Bronchial epithelial cell (primary cell): ENCODE results near the gene CHFR. TPM values are rescaled to one million over a fixed set of nuclear protein-coding genes. Genes with fewer than 3 reads are reported as not detected.
"Not testable (repeated sequence)": the region's sequence is repeated elsewhere in the genome, so short reads cannot be mapped to it uniquely, and the experiment has no call there.

Source experiments
- DNase-seq: peaks from one replicate; pipeline ENCODE4 v3.0.0-alpha.2; 2010; ENCODE audit warnings: low read depth
- FAIRE-seq: peaks from 2 replicates; lab custom pipeline; 2011; peaks lifted over from hg19 to GRCh38; lab: Jason Lieb, UNC
- H3K27me3 ChIP-seq: 2 replicates; pipeline ENCODE4 v1.5.1; 2011; ENCODE audit warnings: low read length; ENCODE audit not compliant: control insufficient read depth, insufficient read depth
- H3K36me3 ChIP-seq: 2 replicates; pipeline ENCODE4 v1.5.1; 2011; ENCODE audit warnings: low read length; ENCODE audit not compliant: control insufficient read depth, insufficient read depth
- H3K4me3 ChIP-seq: 2 replicates; pipeline ENCODE4 v1.5.1; 2011; ENCODE audit warnings: mild to moderate bottlenecking, low read depth, low read length, control low read depth
- total RNA-seq: library from RNA; depleted of rRNA; stranded (reverse); fragments of >200 nt; gene quantifications from 2 replicates; pipeline ENCODE4 v1.2.1, GENCODE V29; 2014
- TF ChIP-seq, protein P1 (sequence below): IDR thresholded peaks from 2 replicates; pipeline ENCODE4 v1.5.1; 2011; ENCODE audit warnings: mild to moderate bottlenecking, moderate library complexity, low read length, control low read depth, inconsistent platforms; ENCODE audit not compliant: insufficient read depth, severe bottlenecking

CHFR gene
- total RNA-seq, 1 donor from 2014 or later: 33.4 TPM

DNA sequence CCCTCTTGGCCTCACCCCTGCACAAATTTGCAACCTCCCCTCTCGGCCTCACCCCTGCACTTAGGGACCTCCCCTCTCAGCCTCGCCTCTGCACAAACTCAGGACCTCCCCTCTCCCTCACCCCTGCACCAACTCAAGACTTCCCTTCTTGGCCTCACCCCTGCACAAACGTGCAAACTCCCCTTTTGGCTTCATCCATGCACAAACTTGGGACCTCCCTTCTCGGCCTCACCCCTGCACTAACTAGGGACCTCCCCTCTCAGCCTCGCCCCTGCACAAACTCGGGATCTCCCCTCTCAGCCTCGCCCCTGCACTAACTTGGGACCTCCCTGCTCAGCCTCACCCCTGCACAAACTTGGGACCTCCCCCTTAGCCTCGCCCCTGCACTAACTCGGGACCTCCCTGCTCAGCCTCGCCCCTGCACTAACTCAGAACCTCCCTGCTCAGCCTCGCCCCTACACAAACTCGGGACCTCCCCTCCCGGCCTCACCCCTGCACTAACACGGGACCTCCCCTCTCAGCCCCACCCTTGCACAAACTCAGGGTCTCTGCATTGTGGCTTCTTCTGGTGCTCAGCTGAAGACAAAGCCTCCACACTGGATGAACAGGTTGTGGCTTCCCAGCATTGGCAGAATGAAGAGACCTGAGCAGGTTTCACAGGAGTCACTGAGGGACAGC lies 47.7 kb downstream of the CHFR start:
- DNase-seq (no peak), FAIRE-seq (no peak)
- Histone ChIP-seq H3K4me3 (no peak overlapping the region), H3K36me3 (peaks cover 19% of the 10 kb centered on the region), H3K27me3 (no peaks in the 10 kb centered on the region)
- TF ChIP-seq, protein P1, sequence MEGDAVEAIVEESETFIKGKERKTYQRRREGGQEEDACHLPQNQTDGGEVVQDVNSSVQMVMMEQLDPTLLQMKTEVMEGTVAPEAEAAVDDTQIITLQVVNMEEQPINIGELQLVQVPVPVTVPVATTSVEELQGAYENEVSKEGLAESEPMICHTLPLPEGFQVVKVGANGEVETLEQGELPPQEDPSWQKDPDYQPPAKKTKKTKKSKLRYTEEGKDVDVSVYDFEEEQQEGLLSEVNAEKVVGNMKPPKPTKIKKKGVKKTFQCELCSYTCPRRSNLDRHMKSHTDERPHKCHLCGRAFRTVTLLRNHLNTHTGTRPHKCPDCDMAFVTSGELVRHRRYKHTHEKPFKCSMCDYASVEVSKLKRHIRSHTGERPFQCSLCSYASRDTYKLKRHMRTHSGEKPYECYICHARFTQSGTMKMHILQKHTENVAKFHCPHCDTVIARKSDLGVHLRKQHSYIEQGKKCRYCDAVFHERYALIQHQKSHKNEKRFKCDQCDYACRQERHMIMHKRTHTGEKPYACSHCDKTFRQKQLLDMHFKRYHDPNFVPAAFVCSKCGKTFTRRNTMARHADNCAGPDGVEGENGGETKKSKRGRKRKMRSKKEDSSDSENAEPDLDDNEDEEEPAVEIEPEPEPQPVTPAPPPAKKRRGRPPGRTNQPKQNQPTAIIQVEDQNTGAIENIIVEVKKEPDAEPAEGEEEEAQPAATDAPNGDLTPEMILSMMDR: no peak

DNA sequence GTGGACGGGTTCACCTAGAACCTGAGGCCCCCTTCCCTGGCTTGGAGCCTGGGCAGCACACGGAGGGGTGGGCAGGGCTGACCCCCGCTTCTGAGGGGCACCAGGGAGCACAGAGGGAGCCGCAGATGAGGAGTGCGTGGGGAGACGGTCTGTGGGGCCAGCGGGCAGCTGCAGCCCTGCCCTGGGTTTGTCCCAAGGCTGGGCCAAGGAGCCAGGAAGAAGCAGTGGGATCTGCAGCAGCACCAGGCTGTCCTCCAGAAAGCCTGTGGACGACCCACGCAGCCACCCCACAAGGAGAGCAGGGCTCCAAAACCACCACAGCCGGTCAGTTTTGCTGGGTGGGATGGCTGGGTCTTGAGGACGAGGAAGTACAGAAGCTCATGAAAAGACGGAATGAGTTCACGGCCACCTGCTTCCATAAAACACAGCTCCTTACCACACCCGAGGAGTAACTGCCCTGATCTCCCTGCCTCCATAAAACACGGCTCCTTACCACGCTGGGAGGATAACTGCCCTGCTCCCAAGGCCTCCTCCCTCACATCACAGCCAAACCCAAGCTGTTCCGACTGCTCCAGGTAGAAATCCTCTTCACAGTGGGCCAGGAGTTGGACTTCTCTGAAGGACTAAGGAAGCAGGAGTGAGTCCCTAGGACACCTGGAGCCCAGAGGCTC lies 48.9 kb downstream of the CHFR start:
- Histone ChIP-seq H3K4me3 (no peak overlapping the region), H3K36me3 (peaks cover 19% of the 10 kb centered on the region), H3K27me3 (no peaks in the 10 kb centered on the region)
- TF ChIP-seq, protein P1: no peak
- DNase-seq (no peak), FAIRE-seq (no peak)

DNA sequence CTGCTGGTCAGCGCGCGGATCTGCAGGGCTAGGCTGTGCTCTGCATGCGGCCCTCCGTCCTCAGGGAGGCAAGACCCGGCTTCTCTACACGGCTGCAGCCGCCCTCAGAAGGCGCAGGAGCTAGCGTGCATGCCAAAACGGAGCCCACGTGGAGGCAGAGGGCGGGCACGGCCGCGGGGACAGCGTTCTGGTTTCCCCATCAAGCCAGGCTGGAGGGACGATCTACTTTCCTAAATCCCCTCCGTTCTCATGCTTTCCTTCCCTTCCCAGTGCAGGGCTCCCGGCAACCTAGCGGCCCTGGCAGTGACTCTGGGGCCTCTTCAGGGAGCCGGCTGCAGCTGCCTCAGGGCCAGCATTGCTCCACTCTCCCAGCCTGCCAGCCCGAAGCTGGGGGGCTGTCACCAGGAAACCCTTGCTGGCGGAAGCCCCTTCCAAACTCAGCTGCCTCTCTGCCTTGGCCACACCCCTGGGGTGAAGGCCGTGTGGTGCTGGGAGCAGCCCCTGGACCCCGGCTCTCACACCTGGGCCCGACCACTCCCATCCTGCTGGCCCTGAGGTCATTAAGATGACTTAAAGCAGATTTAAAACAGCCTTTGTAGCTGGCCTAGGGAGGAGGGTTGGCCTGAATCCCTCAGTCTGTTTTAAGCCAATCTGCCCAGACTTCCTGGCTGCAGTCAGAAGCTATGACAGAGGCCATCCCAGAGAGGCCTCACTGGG lies 49.6 kb downstream of the CHFR start:
- TF ChIP-seq, protein P1: no peak
- DNase-seq (no peak), FAIRE-seq (no peak)
- H3K36me3 ChIP-seq: peaks cover 15% of the 10 kb centered on the region
- no peak overlapping the region for H3K4me3 ChIP-seq
- H3K27me3 ChIP-seq: no peaks in the 10 kb centered on the region

DNA sequence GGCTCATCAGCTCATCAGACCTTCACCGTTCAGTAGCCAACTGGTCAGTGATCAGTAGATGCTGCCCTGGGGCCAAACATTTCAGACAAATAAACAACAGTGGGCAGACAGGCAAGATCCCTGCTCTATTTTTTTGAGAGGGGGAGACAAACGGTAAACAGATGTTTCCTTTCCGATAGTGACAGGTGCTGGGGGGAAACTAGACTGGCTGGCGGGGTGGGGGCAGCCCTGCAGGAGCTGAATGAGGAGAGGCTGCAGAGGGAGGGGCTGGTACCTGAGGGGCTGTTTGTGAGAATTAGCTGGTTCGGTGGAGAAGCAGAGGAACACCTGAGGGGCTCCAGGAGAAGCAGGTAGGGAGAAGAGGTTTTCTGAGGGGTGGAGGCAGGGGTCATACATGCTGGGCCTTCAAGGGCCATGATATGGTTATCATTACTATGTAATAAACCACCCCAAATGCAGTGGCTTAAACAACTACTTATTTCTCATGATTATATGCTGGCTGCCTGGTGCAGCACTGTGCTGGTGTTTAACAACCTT lies 50.5 kb downstream of the CHFR start:
- Histone ChIP-seq H3K4me3 (no peak overlapping the region), H3K36me3 (peaks cover 11% of the 10 kb centered on the region), H3K27me3 (no peaks in the 10 kb centered on the region)
- FAIRE-seq: no peak
- TF ChIP-seq, protein P1: no peak
- no peak for DNase-seq

DNA sequence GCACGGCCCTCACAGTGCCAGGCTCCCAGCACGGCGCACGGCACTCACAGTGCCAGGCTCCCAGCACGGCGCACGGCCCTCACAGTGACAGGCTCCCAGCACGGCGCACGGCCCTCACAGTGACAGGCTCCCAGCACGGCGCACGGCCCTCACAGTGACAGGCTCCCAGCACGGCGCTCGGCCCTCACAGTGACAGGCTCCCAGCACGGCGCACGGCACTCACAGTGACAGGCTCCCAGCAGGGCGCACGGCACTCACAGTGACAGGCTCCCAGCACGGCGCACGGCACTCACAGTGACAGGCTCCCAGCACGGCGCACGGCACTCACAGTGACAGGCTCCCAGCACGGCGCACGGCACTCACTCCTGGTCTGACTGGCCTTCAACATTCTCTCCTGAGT lies 51.2 kb downstream of the CHFR start:
- H3K36me3 ChIP-seq: peaks cover 10% of the 10 kb centered on the region

More for the DNA sequence above, 51.2 kb downstream of the CHFR start:
- not testable (repeated sequence) for H3K27me3 ChIP-seq, DNase-seq, FAIRE-seq, H3K4me3 ChIP-seq
